IMR-90 (cell line): ENCODE results near the gene RASSF7.

ENCODE experiments used
- CEBPB ChIP-seq: IDR thresholded peaks from 2 replicates; pipeline ENCODE4 v1.6.1; 2012; ENCODE audit warnings: low read depth, low read length, improper control_type of control experiment
- CTCF ChIP-seq: conservative IDR thresholded peaks from 2 replicates; pipeline ENCODE4 v1.5.1; 2012; ENCODE audit warnings: mild to moderate bottlenecking, low read depth, low read length, improper control_type of control experiment
- ELK1 ChIP-seq: fragments of 150-350 bp; IDR thresholded peaks from 2 replicates; pipeline ENCODE4 v1.6.1; 2016; ENCODE audit warnings: low read depth, mild to moderate bottlenecking, low read length, moderate library complexity, borderline replicate concordance

DNA sequence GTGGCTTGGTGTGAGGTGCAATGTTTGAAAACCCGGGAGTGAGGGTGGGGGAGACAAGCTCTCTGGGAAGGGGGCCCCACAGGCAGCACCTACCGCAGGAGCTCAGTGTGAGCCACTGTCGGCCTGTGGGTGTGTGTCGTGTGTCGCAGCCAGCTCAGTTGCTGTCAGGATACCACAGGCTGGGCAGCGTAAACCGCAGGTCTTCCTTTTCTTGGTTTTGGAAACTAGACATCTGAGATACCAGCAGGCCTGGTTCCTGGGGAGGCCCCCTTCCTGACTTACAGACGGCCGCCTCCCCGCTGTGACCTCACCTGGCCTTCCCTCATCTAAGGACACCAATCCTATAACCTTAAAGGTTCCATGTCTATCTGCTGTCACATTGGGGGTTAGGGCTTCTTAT, 35.6 kb downstream of the RASSF7 start:
- TF ChIP-seq CTCF (no peak), ELK1 (no peak), CEBPB (no peak)
